ENCODE results near the gene PNP.
A peak's percentile ranks its signal among the peaks of the same experiment; 100 is the strongest.

Gene PNP

GRCh38 chr14:20428010-20428365, 41.2 kb upstream of the PNP start:
- DNase-seq (ENCODE audit: low spot score) = no peak
- in situ Hi-C loops (cut with MboI; ENCODE audit: low sequenced_read_pairs, unreplicated experiment) = no loop called here

GRCh38 chr14:20428802-20429201, 40.4 kb upstream of the PNP start:
- TF ChIP-seq CTCF (IDR thresholded peaks at IDR 0.05; ENCODE audit: borderline replicate concordance, control extremely low read depth, extremely low read depth, insufficient read depth, missing control alignments) = no peak
- peak; percentile 19 for DNase-seq (ENCODE audit: low spot score)
- in situ Hi-C loops (cut with MboI; ENCODE audit: low sequenced_read_pairs, unreplicated experiment) = no loop called here

More at GRCh38 chr14:20428010-20428365, 41.2 kb upstream of the PNP start:
- no peak for TF ChIP-seq CTCF (IDR thresholded peaks at IDR 0.05; ENCODE audit: borderline replicate concordance, control extremely low read depth, extremely low read depth, insufficient read depth, missing control alignments)

GRCh38 chr14:20429801-20430669, 39.2 kb upstream of the PNP start:
- no peak for DNase-seq (ENCODE audit: low spot score)
- TF ChIP-seq CTCF (IDR thresholded peaks at IDR 0.05; ENCODE audit: borderline replicate concordance, control extremely low read depth, extremely low read depth, insufficient read depth, missing control alignments) = no peak
- in situ Hi-C loops (cut with MboI; ENCODE audit: low sequenced_read_pairs, unreplicated experiment) = no loop called here

GRCh38 chr14:20434701-20435581, 34.3 kb upstream of the PNP start:
- DNase-seq (ENCODE audit: low spot score) = no peak
- in situ Hi-C loops (cut with MboI; ENCODE audit: low sequenced_read_pairs, unreplicated experiment) = no loop called here
- TF ChIP-seq CTCF (IDR thresholded peaks at IDR 0.05; ENCODE audit: borderline replicate concordance, control extremely low read depth, extremely low read depth, insufficient read depth, missing control alignments) = no peak

- in situ Hi-C loops (cut with MboI; ENCODE audit: low sequenced_read_pairs, unreplicated experiment) = no loop called here
- no peak for TF ChIP-seq CTCF (IDR thresholded peaks at IDR 0.05; ENCODE audit: borderline replicate concordance, control extremely low read depth, extremely low read depth, insufficient read depth, missing control alignments)
- DNase-seq (ENCODE audit: low spot score) = no peak
These were observed 33.4 kb upstream of the PNP start, which contains the start of gene KLHL33 for GRCh38 chr14:20435582-20436362. KLHL33 (minus strand) TSS chr14:20436166; CDS start chr14:20435811, 355 bp downstream.

GRCh38 chr14:20436363-20436755, 32.8 kb upstream of the PNP start:
- in situ Hi-C loops (cut with MboI; ENCODE audit: low sequenced_read_pairs, unreplicated experiment) = no loop called here
- DNase-seq (ENCODE audit: low spot score) = no peak
- no peak for TF ChIP-seq CTCF (IDR thresholded peaks at IDR 0.05; ENCODE audit: borderline replicate concordance, control extremely low read depth, extremely low read depth, insufficient read depth, missing control alignments)
